GM23338 (cell line): Measurements from ENCODE around the gene MAN2B2. TPM values are rescaled to one million over a fixed set of nuclear protein-coding genes. Genes with fewer than 3 reads are reported as not detected.
A peak's percentile ranks its signal among the peaks of the same experiment; 100 is the strongest.

ENCODE experiments used
- ATAC-seq: fragments of 200-7000 bp; cut with Tn5 transposase; 3 replicates; pipeline ENCODE4 v1.9.1; 2020
- DNase-seq: peaks from one replicate; pipeline ENCODE4 v3.0.0-alpha.2; 2015; ENCODE audit warnings: low spot score
- H2AFZ ChIP-seq: fragments of 200-600 bp; sonication (generic); 2 replicates; pipeline ENCODE4 v1.8.0; 2016; ENCODE audit warnings: antibody characterized with exemption, mild to moderate bottlenecking, moderate library complexity
- H3F3A ChIP-seq: fragments of 200-600 bp; sonication (generic); replicated peaks from 2 replicates; pipeline ENCODE4 v1.8.0; 2017; ENCODE audit warnings: antibody characterized with exemption, mixed run types, low read depth
- H3K27ac ChIP-seq: fragments of 200-600 bp; sonication (generic); 2 replicates; pipeline ENCODE4 v1.6.1; 2016; ENCODE audit warnings: low read depth
- H3K27me3 ChIP-seq: fragments of 200-600 bp; sonication (generic); 2 replicates; pipeline ENCODE4 v1.8.0; 2016; ENCODE audit warnings: mild to moderate bottlenecking, mixed run types, moderate library complexity; ENCODE audit not compliant: insufficient read depth
- H3K36me3 ChIP-seq: fragments of 200-600 bp; sonication (generic); 2 replicates; pipeline ENCODE4 v1.8.0; 2016; ENCODE audit warnings: mild to moderate bottlenecking; ENCODE audit not compliant: insufficient read depth
- H3K4me1 ChIP-seq: fragments of 200-600 bp; sonication (generic); 2 replicates; pipeline ENCODE4 v1.8.0; 2016; ENCODE audit warnings: mild to moderate bottlenecking, moderate library complexity; ENCODE audit not compliant: insufficient read depth
- H3K4me2 ChIP-seq: fragments of 200-600 bp; sonication (generic); 2 replicates; pipeline ENCODE4 v1.7.1; 2017; ENCODE audit warnings: mixed run types
- H3K4me3 ChIP-seq: fragments of 200-600 bp; sonication (generic); 2 replicates; pipeline ENCODE4 v1.6.1; 2016; ENCODE audit warnings: mixed run types
- H3K79me2 ChIP-seq: fragments of 200-600 bp; sonication (generic); replicated peaks from 2 replicates; pipeline ENCODE4 v1.8.0; 2017; ENCODE audit warnings: mild to moderate bottlenecking; ENCODE audit not compliant: insufficient read depth
- H3K9me2 ChIP-seq: fragments of 200-600 bp; sonication (generic); 2 replicates; pipeline ENCODE4 v1.8.0; 2017; ENCODE audit not compliant: insufficient read depth
- H4K20me1 ChIP-seq: fragments of 200-600 bp; sonication (generic); replicated peaks from 2 replicates; pipeline ENCODE4 v1.8.0; 2017; ENCODE audit warnings: mild to moderate bottlenecking; ENCODE audit not compliant: insufficient read depth
- H3K27ac Mint-ChIP-seq: 2 replicates; pipeline ENCODE4 v1.8.0; 2020; ENCODE audit warnings: inconsistent platforms, mild to moderate bottlenecking, moderate library complexity, mixed read lengths
- H3K27me3 Mint-ChIP-seq: 3 replicates; pipeline ENCODE4 v1.8.0; 2022; ENCODE audit warnings: low read depth, mild to moderate bottlenecking, moderate library complexity, mixed read lengths, inconsistent platforms; ENCODE audit not compliant: insufficient read depth, poor library complexity
- H3K36me3 Mint-ChIP-seq: 3 replicates; pipeline ENCODE4 v1.8.0; 2021; ENCODE audit warnings: low read depth, mild to moderate bottlenecking, inconsistent platforms, moderate library complexity, mixed read lengths
- H3K4me1 Mint-ChIP-seq: 3 replicates; pipeline ENCODE4 v1.8.0; 2020; ENCODE audit warnings: mild to moderate bottlenecking, inconsistent platforms, mixed read lengths
- H3K4me3 Mint-ChIP-seq: 3 replicates; pipeline ENCODE4 v1.8.0; 2021; ENCODE audit warnings: moderate library complexity, mild to moderate bottlenecking, inconsistent platforms, mixed read lengths
- H3K9me3 Mint-ChIP-seq: 3 replicates; pipeline ENCODE4 v1.8.0; 2020; ENCODE audit warnings: moderate library complexity, mild to moderate bottlenecking, inconsistent platforms, mixed read lengths
- CREB1 ChIP-seq: fragments of 250-450 bp; sonication (Bioruptor Pico); IDR thresholded peaks from 2 replicates; pipeline ENCODE4 v1.5.0; 2020; ENCODE audit warnings: low read depth, mild to moderate bottlenecking, moderate library complexity
- CTCF ChIP-seq, 2 experiments: fragments of 200-600 bp in 1 of 2; sonication (generic) in 1 of 2; conservative IDR thresholded peaks; 2 replicates each; pipeline versions ENCODE4 v1.5.1 to v1.6.1; 2016 to 2017; ENCODE audit warnings: antibody characterized with exemption in 2 of 2, low read depth in 2 of 2, mild to moderate bottlenecking in 2 of 2, moderate library complexity in 1 of 2
- ETS1 ChIP-seq: IDR thresholded peaks from 2 replicates; pipeline ENCODE4 v1.6.1; 2016; ENCODE audit warnings: antibody characterized with exemption
- EZH2 ChIP-seq: fragments of 200-600 bp; sonication (generic); IDR thresholded peaks from one replicate; pipeline ENCODE4 v1.8.0; 2017; ENCODE audit warnings: antibody characterized with exemption, mild to moderate bottlenecking, low read depth; ENCODE audit not compliant: unreplicated experiment
- EZH2phosphoT487 ChIP-seq: fragments of 200-600 bp; sonication (generic); IDR thresholded peaks from one replicate; pipeline ENCODE4 v1.8.1; 2018; ENCODE audit warnings: antibody characterized with exemption; ENCODE audit not compliant: unreplicated experiment
- JUNB ChIP-seq: IDR thresholded peaks from one replicate; pipeline ENCODE4 v1.6.1; 2016; ENCODE audit warnings: antibody characterized with exemption; ENCODE audit not compliant: unreplicated experiment
- NANOG ChIP-seq: IDR thresholded peaks from 2 replicates; pipeline ENCODE4 v1.6.1; 2016; ENCODE audit warnings: antibody characterized with exemption, borderline replicate concordance
- POLR2AphosphoS5 ChIP-seq: IDR thresholded peaks from 2 replicates; pipeline ENCODE4 v1.6.1; 2016; ENCODE audit warnings: antibody characterized with exemption, low read depth
- REST ChIP-seq: IDR thresholded peaks from one replicate; pipeline ENCODE4 v1.6.1; 2018; ENCODE audit warnings: antibody characterized with exemption; ENCODE audit not compliant: unreplicated experiment
- STAT1 ChIP-seq: IDR thresholded peaks from one replicate; pipeline ENCODE4 v1.6.1; 2016; ENCODE audit warnings: antibody characterized with exemption; ENCODE audit not compliant: unreplicated experiment
- ZNF114 ChIP-seq: fragments of 250-450 bp; sonication (Bioruptor Pico); IDR thresholded peaks from 2 replicates; pipeline ENCODE4 v1.5.0; 2020; ENCODE audit warnings: mild to moderate bottlenecking, moderate library complexity
- ZNF331 ChIP-seq: fragments of 250-450 bp; sonication (Bioruptor Pico); IDR thresholded peaks from 2 replicates; pipeline ENCODE4 v1.5.0; 2020; ENCODE audit warnings: low read depth, mild to moderate bottlenecking, moderate library complexity
- ZNF462 ChIP-seq: fragments of 250-450 bp; sonication (Bioruptor Pico); IDR thresholded peaks from 2 replicates; pipeline ENCODE4 v1.5.0; 2020; ENCODE audit warnings: mild to moderate bottlenecking, moderate library complexity
- polyA plus RNA-seq: library from polyadenylated mRNA; unstranded; fragments of >200 nt; fragmentation: Nextera tagmentation; extraction: Ambion mirVana; gene quantifications from 2 replicates; pipeline ENCODE4 v1.2.1, GENCODE V29; 2016
- total RNA-seq: library from RNA; depleted of rRNA; stranded (reverse); fragments of >200 nt; shearing (Covaris generic); gene quantifications from 2 replicates; pipeline ENCODE4 v1.2.3, GENCODE V29; 2014

MAN2B2 gene
- total and polyA plus RNA-seq, 2 experiments from 2014 or later = 1.6 to 6.9 TPM

GRCh38 chr4:6526671-6527091, 48.3 kb upstream of the MAN2B2 start:
- peaks cover 26% of the 10 kb centered on the region for H3K4me1 Mint-ChIP-seq
- DNase-seq (peak; percentile 71), ATAC-seq (peak; percentile 74)
- Histone ChIP-seq H3K79me2 (no peaks in the 10 kb centered on the region), H3K4me1 (peaks cover 6% of the 10 kb centered on the region), H3K27me3 (no peaks in the 10 kb centered on the region), H3K4me2 (no peak overlapping the region), H3K9me2 (no peaks in the 10 kb centered on the region), H2AFZ (peak overlapping the region; percentile 61), H3F3A (no peaks in the 10 kb centered on the region), H4K20me1 (no peaks in the 10 kb centered on the region), H3K36me3 (no peaks in the 10 kb centered on the region), H3K27ac (no peak overlapping the region), H3K4me3 (no peak overlapping the region)
- H3K27me3 Mint-ChIP-seq = peaks cover 22% of the 10 kb centered on the region
- H3K36me3 Mint-ChIP-seq = no peaks in the 10 kb centered on the region
- H3K4me3 Mint-ChIP-seq = no peak overlapping the region
- no peaks in the 10 kb centered on the region; the same call in 2 of the 3 replicates for H3K9me3 Mint-ChIP-seq
- peak overlapping the region; percentile 46; the same call in 1 of the 2 replicates for H3K27ac Mint-ChIP-seq
- TF ChIP-seq JUNB (no peak), ETS1 (no peak), ZNF114 (no peak), EZH2phosphoT487 (no peak), ZNF462 (no peak), CTCF (conservative IDR thresholded peaks at IDR 0.05; ENCODE audit: low read depth in 2 of 2) (no peak), STAT1 (no peak), EZH2 (no peak), REST (no peak), ZNF331 (no peak), NANOG (no peak), POLR2AphosphoS5 (no peak), CREB1 (CRISPR knock-in tag) (no peak)
